Aorta (tissue), 5 donors: ENCODE results near the gene SBNO2. TPM values are rescaled to one million over a fixed set of nuclear protein-coding genes. Genes with fewer than 3 reads are reported as not detected.

ENCODE experiments used
- ATAC-seq: fragments of 200-7000 bp; cut with Tn5 transposase; one replicate; pipeline ENCODE4 v1.9.1; 2022; ENCODE audit warnings: moderate library complexity; ENCODE audit not compliant: low FRiP score
- DNase-seq, 2 donors: peaks; one replicate each; pipeline ENCODE4 v3.0.0-alpha.2; 2020
- H3K27ac ChIP-seq, 2 donors: one replicate each; pipeline ENCODE4 v1.5.1; 2013; ENCODE audit warnings: low read length in 2 of 2, mild to moderate bottlenecking in 2 of 2, moderate library complexity in 2 of 2, control low read depth in 1 of 2, inconsistent platforms in 1 of 2, low read depth in 1 of 2
- H3K27me3 ChIP-seq, 2 donors: one replicate each; pipeline ENCODE4 v1.6.1; 2013; ENCODE audit warnings: control low read depth in 1 of 2, low read length in 1 of 2, mild to moderate bottlenecking in 1 of 2, moderate library complexity in 1 of 2; ENCODE audit not compliant: insufficient read depth in 2 of 2, control insufficient read depth in 1 of 2
- H3K36me3 ChIP-seq, 2 donors: one replicate each; pipeline ENCODE4 v1.6.1; 2013; ENCODE audit warnings: control low read depth in 1 of 2, low read length in 1 of 2, mild to moderate bottlenecking in 1 of 2; ENCODE audit not compliant: insufficient read depth in 2 of 2, control insufficient read depth in 1 of 2
- H3K4me1 ChIP-seq, 2 donors: one replicate each; pipeline ENCODE4 v1.6.1; 2013; ENCODE audit warnings: low read length in 2 of 2, control low read depth in 1 of 2, mild to moderate bottlenecking in 1 of 2, moderate library complexity in 1 of 2; ENCODE audit not compliant: insufficient read depth in 2 of 2, control insufficient read depth in 1 of 2
- H3K4me3 ChIP-seq, 2 donors: one replicate each; pipeline ENCODE4 v1.5.1; 2013; ENCODE audit warnings: low read length in 2 of 2, control low read depth in 1 of 2, mild to moderate bottlenecking in 1 of 2
- H3K9me3 ChIP-seq: one replicate; pipeline ENCODE4 v1.6.1; 2013; ENCODE audit warnings: mild to moderate bottlenecking, low read length; ENCODE audit not compliant: control insufficient read depth
- WGBS, 2 donors: extraction: QIAGEN DNeasy Blood & Tissue Kit; methylation state at CpG; one replicate each; pipeline ENCODE4 v1.1.7; 2013; 5-methylcytosine and 5-hydroxymethylcytosine counted together
- intact Hi-C, 2 donors: fragments of 100-400 bp; cut with DNase I; formaldehyde crosslinking; loops; one replicate each; pipeline versions ENCODE4 v1.14.2 to v1.15.0; 2022
- polyA plus RNA-seq, 2 donors: library from polyadenylated mRNA; stranded (reverse); fragments of 200-250 nt; gene quantifications; one replicate each; pipeline ENCODE4 v1.2.3, GENCODE V29; 2013
- total RNA-seq, 2 donors: library from RNA; stranded (reverse); fragmentation: NEBNext Ultra II Directional; extraction: Animal tissue kit (Norgen Biotek cat#: 25700); gene quantifications; one replicate each; pipeline ENCODE4 v1.2.1, GENCODE V29; 2021
- donor health status: healthy with polysubstance abuse.
- donor health status: Bipolar disorder and iron deficiency.
- donor health status: DM: no; HTN: no; CAD: no.
- donor health status: DM: no; HTN: no; CAD: no.
- donor health status: DM: yes; HTN: yes; CAD: no.

The SBNO2 gene
- total and polyA plus RNA-seq, 4 donors, result 11.0 to 165 (median 75.2) TPM

DNA sequence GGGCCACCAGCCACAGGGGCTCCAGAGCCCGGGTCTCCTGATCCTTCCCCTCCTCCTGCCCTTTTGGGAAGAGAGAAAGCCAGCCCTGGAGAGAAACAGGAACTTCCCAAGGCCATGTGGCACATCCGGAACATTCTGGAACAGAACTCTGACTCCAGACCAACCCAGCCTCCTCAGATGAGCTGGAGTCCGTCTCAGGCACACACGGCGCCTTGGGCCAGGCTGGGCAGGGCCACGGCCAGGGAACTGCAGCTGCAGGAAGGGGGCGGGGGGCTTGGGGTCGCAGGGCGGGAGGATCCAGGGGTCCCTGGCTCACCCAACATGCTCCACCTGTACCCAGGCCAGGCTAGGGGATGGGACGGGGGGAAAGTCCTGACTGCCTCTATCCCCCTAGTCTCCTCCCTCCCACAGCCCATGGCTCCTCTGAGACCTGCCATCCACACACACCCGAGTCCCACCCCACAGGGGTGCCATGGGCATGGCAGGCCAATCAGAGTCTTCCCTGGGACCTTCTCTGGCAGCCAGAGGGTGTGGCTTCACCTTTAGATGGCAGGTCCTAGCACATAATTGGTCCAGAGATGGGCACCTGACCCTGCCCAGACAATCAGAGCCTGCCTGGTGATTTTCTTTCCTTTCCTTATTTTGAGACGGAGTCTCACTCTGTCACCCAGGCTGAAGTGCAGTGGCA, 22.9 kb downstream of the SBNO2 start:
- ATAC-seq (no peak), DNase-seq (no peak)
- WGBS, 2 donors, result 92 to 96% methylated on average over 12 of the region's 12 CpGs
- no peaks in the 10 kb centered on the region for H3K27me3 ChIP-seq
- H3K27ac ChIP-seq, result no peak overlapping the region
- H3K4me3 ChIP-seq, result no peak overlapping the region
- no peaks in the 10 kb centered on the region for H3K36me3 ChIP-seq
- intact Hi-C loops, result no loop called here
- H3K4me1 ChIP-seq, result no peaks in the 10 kb centered on the region
- H3K9me3 ChIP-seq, result no peaks in the 10 kb centered on the region

GRCh38 chr19:1150333-1151036, 23.6 kb downstream of the SBNO2 start:
- H3K36me3 ChIP-seq, result no peaks in the 10 kb centered on the region
- ATAC-seq, result no peak
- 94 to 97% methylated on average over 29 to 33 of the region's 33 CpGs for WGBS, 2 donors

GRCh38 chr19:1149259-1150045, 24.6 kb downstream of the SBNO2 start:
- intact Hi-C loops, result no loop called here
- H3K4me1 ChIP-seq, result no peaks in the 10 kb centered on the region

More at GRCh38 chr19:1150333-1151036, 23.6 kb downstream of the SBNO2 start:
- H3K27ac ChIP-seq, result no peak overlapping the region
- H3K27me3 ChIP-seq, result no peaks in the 10 kb centered on the region
- H3K9me3 ChIP-seq, result no peaks in the 10 kb centered on the region
- DNase-seq, result no peak
- H3K4me3 ChIP-seq, result no peak overlapping the region
- no peaks in the 10 kb centered on the region for H3K4me1 ChIP-seq
- intact Hi-C loops, result no loop called here

GRCh38 chr19:1147934-1148549, 26.0 kb downstream of the SBNO2 start:
- intact Hi-C loops, result no loop called here
- H3K27me3 ChIP-seq, result no peaks in the 10 kb centered on the region
- DNase-seq (no peak), ATAC-seq (no peak)
- H3K9me3 ChIP-seq, result no peaks in the 10 kb centered on the region
- no peaks in the 10 kb centered on the region for H3K4me1 ChIP-seq
- H3K36me3 ChIP-seq, result no peaks in the 10 kb centered on the region
- no peak overlapping the region for H3K4me3 ChIP-seq
- H3K27ac ChIP-seq, result no peak overlapping the region
- 86 to 88% methylated on average over 13 to 15 of the region's 15 CpGs for WGBS, 2 donors

More at GRCh38 chr19:1149259-1150045, 24.6 kb downstream of the SBNO2 start:
- Histone ChIP-seq H3K27me3 (no peaks in the 10 kb centered on the region), H3K36me3 (no peaks in the 10 kb centered on the region), H3K9me3 (no peaks in the 10 kb centered on the region), H3K4me3 (no peak overlapping the region), H3K27ac (no peak overlapping the region)
- ATAC-seq (no peak), DNase-seq (no peak)
- 94% methylated on average over 34 to 39 of the region's 39 CpGs for WGBS, 2 donors

DNA sequence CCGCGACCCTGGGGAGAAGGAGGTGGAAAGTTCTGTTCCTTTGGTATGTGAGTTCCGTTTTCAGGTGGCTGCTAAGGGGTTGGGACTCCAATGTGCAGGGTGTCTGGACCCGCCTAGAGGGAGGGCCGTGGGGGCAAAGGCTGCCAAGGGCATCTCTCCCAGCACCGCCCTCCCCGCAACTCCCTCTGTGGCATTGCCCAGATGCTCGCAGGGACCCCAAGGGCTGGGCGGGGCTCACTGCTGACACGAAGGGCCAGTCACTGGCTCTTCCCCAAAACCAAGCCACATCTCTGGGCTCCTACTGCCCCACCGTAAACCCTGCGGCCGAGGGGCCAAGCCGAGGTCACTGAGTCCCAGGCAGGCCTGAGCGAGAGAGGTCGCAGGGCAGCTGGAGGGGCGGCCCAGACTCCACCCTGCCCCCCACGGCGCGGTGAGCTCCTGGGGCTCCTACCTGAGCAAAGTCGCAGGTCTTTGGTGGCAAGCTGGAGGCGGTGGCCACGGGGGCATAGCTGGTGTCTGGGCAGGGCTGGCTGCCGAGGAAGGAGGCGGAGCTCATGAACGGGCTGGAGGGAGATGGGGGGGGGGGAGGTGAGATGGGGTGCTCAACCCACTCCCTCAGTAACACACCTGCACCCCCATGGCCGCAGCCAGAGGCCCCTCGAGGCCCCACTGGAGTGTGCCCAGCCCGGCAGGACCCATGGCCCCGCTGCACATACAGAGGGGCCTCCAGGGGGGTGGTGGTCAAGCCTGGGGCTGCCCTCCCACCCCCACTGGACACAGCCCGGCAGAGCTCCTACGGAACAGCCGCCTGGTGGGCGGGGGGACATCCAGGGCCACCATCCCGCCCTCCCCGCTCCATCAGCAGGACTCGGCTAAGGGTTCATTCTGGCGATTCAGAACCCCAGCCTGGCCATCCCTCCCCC, 26.9 kb downstream of the SBNO2 start:
- 78 to 83% methylated on average over 33 to 38 of the region's 38 CpGs for WGBS, 2 donors
- Histone ChIP-seq H3K27me3 (no peaks in the 10 kb centered on the region), H3K4me1 (no peaks in the 10 kb centered on the region), H3K27ac (no peak overlapping the region), H3K9me3 (no peaks in the 10 kb centered on the region), H3K36me3 (no peaks in the 10 kb centered on the region), H3K4me3 (no peak overlapping the region)
- intact Hi-C loops, result no loop called here
- ATAC-seq (no peak), DNase-seq (no peak)

DNA sequence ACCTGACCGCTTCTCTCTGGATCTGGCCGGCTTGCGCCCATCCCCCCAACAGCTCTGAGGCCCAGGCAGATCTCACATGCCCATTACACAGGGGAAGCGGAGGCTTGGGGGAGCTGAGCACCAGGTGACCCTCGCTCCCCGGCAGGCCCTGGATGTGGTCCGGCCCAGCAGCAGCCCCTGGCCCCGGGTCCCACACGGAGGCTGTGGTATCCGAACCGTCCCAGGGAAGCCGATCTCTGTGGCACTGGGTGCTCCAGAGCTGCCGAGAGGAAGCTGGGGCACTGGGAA, 27.7 kb downstream of the SBNO2 start:
- ATAC-seq, result no peak
- Histone ChIP-seq H3K4me3 (no peak overlapping the region), H3K9me3 (no peaks in the 10 kb centered on the region), H3K27ac (no peak overlapping the region), H3K4me1 (no peaks in the 10 kb centered on the region), H3K36me3 (no peaks in the 10 kb centered on the region), H3K27me3 (no peaks in the 10 kb centered on the region)
- intact Hi-C loops, result no loop called here
- WGBS, 2 donors, result 86 to 89% methylated on average over 13 of the region's 13 CpGs
- no peak for DNase-seq

GRCh38 chr19:1145635-1146411, 28.2 kb downstream of the SBNO2 start:
- Histone ChIP-seq H3K27ac (no peak overlapping the region), H3K27me3 (no peaks in the 10 kb centered on the region), H3K36me3 (no peaks in the 10 kb centered on the region), H3K4me1 (no peaks in the 10 kb centered on the region), H3K4me3 (no peak overlapping the region), H3K9me3 (no peaks in the 10 kb centered on the region)
- intact Hi-C loops, result no loop called here
- 94 to 96% methylated on average over 26 of the region's 26 CpGs for WGBS, 2 donors
- DNase-seq (no peak), ATAC-seq (no peak)
